ENCODE results near the gene MCTP2.

Gene MCTP2

DNA sequence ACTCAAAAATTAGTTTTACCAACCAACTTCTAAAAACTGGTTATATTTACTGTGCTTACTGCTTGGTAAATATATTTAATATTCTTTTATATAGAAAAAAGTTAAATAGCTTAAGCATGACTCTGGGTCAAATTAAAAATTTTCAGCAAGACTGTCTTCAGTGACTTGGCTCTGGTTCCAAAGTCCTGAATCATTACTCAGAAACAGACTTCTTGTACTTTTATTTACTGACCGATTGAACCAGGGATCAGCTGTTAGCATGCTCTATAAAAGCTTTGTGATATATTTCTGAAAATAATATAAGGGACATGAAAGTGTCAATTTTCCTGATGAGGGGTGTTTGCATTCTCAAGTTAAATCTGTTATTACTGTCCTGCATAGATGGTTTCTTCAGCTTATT lies 164.3 kb downstream of the MCTP2 start (continued):
- TF ChIP-seq, protein P1, sequence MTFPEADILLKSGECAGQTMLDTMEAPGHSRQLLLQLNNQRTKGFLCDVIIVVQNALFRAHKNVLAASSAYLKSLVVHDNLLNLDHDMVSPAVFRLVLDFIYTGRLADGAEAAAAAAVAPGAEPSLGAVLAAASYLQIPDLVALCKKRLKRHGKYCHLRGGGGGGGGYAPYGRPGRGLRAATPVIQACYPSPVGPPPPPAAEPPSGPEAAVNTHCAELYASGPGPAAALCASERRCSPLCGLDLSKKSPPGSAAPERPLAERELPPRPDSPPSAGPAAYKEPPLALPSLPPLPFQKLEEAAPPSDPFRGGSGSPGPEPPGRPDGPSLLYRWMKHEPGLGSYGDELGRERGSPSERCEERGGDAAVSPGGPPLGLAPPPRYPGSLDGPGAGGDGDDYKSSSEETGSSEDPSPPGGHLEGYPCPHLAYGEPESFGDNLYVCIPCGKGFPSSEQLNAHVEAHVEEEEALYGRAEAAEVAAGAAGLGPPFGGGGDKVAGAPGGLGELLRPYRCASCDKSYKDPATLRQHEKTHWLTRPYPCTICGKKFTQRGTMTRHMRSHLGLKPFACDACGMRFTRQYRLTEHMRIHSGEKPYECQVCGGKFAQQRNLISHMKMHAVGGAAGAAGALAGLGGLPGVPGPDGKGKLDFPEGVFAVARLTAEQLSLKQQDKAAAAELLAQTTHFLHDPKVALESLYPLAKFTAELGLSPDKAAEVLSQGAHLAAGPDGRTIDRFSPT (tag by site-specific recombination; IDR thresholded peaks at IDR 0.05), result no peak
- TF ChIP-seq ZNF335 (tag by site-specific recombination; conservative IDR thresholded peaks at IDR 0.05) (no peak), ZNF202 (tag by site-specific recombination; IDR thresholded peaks at IDR 0.05; ENCODE audit: borderline replicate concordance) (no peak), ZNF473 (tag by site-specific recombination; IDR thresholded peaks at IDR 0.05) (no peak), ZNF521 (tag by site-specific recombination; IDR thresholded peaks at IDR 0.05) (no peak), ZNF37A (tag by site-specific recombination; IDR thresholded peaks at IDR 0.05) (no peak), ZNF274 (IDR thresholded peaks at IDR 0.05; ENCODE audit: low read length) (no peak), ZNF274 (tag by site-specific recombination; IDR thresholded peaks at IDR 0.05; ENCODE audit: borderline replicate concordance) (no peak)
- TF ChIP-seq, protein P2, sequence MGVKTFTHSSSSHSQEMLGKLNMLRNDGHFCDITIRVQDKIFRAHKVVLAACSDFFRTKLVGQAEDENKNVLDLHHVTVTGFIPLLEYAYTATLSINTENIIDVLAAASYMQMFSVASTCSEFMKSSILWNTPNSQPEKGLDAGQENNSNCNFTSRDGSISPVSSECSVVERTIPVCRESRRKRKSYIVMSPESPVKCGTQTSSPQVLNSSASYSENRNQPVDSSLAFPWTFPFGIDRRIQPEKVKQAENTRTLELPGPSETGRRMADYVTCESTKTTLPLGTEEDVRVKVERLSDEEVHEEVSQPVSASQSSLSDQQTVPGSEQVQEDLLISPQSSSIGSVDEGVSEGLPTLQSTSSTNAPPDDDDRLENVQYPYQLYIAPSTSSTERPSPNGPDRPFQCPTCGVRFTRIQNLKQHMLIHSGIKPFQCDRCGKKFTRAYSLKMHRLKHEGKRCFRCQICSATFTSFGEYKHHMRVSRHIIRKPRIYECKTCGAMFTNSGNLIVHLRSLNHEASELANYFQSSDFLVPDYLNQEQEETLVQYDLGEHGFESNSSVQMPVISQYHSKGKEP (tag by site-specific recombination; IDR thresholded peaks at IDR 0.05), result no peak

DNA sequence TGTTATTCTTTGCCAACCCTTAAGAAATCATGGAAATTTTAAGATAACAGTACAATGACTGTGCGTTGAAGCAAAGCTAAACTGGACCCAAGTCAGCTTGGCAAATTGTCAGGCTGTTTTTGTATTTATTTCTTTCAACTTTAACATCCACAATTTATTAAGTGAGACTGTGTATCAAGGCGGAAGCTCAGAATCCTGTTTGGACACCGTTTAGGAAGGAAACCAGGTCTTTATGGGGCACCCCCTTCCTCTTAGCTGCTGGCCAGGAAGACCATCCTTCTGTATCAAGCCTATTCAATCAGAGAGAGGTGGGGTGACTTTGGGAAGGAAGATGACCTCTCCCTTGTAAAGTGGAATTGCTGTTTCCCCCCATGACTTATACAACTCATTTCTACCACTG lies 166.0 kb downstream of the MCTP2 start:
- Histone ChIP-seq H3K36me3 (ENCODE audit: control insufficient read depth in 2 of 2, insufficient read depth in 1 of 2, low read length in 2 of 2) (no peaks in the 10 kb centered on the region), H3K4me3 (ENCODE audit: low read depth, low read length) (no peak overlapping the region), H3K27ac (ENCODE audit: extremely low read depth, low read depth, low read length) (no peak overlapping the region), H3K9me3 (ENCODE audit: control insufficient read depth, insufficient read depth, low read depth, low read length) (no peaks in the 10 kb centered on the region), H3K4me1 (ENCODE audit: control insufficient read depth, insufficient read depth, low read length) (peaks cover 3% of the 10 kb centered on the region; the same call in 1 of the 2 replicates)
- TF ChIP-seq ZNF16 (tag by site-specific recombination; IDR thresholded peaks at IDR 0.05; ENCODE audit: low read depth) (no peak), ZNF24 (tag by site-specific recombination; IDR thresholded peaks at IDR 0.05) (no peak), ZNF221 (tag by site-specific recombination; IDR thresholded peaks at IDR 0.05; ENCODE audit: borderline replicate concordance) (no peak), ZBTB17 (tag by site-specific recombination; IDR thresholded peaks at IDR 0.05) (no peak), KLF8 (tag by site-specific recombination; IDR thresholded peaks at IDR 0.05) (no peak), ZBTB21 (tag by site-specific recombination; IDR thresholded peaks at IDR 0.05) (no peak), ZBTB20 (tag by site-specific recombination; IDR thresholded peaks at IDR 0.05) (no peak), TRIM28 (IDR thresholded peaks at IDR 0.05; ENCODE audit: borderline replicate concordance, low read length) (no peak)
- TF ChIP-seq, protein P3, sequence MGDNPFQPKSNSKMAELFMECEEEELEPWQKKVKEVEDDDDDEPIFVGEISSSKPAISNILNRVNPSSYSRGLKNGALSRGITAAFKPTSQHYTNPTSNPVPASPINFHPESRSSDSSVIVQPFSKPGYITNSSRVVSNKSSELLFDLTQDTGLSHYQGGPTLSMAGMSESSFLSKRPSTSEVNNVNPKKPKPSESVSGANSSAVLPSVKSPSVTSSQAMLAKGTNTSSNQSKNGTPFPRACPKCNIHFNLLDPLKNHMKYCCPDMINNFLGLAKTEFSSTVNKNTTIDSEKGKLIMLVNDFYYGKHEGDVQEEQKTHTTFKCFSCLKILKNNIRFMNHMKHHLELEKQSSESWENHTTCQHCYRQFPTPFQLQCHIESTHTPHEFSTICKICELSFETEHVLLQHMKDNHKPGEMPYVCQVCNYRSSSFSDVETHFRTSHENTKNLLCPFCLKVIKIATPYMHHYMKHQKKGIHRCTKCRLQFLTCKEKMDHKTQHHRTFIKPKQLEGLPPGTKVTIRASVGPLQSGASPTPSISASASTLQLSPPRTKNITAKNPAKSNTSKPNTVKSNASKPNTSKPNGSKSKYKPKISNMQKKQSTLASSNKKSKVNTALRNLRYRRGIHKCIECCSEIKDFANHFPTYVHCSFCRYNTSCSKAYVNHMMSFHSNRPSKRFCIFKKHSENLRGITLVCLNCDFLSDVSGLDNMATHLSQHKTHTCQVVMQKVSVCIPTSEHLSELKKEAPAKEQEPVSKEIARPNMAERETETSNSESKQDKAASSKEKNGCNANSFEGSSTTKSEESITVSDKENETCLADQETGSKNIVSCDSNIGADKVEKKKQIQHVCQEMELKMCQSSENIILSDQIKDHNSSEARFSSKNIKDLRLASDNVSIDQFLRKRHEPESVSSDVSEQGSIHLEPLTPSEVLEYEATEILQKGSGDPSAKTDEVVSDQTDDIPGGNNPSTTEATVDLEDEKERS (tag by site-specific recombination; IDR thresholded peaks at IDR 0.05), result no peak
- TF ChIP-seq, protein P2 (tag by site-specific recombination; IDR thresholded peaks at IDR 0.05), result no peak
- POLR2A ChIA-PET, result no interaction called here
- CTCF ChIA-PET, result interaction anchor here (0.5 to 1.0 kb wide), 2 partner anchors 14 to 52 kb away, joined by 3 read pairs; no protein-coding TSS in a partner anchor
